ENCODE data around the gene TNFSF8. TPM values are rescaled to one million over a fixed set of nuclear protein-coding genes. Genes with fewer than 3 reads are reported as not detected.

Gene TNFSF8
- total and polyA plus RNA-seq, 9 of the 15 experiments (the other 6 are each of a cell fraction or from before 2014, with no cell fraction given) = 0.09 TPM; not detected in 8

- DNase-seq (ENCODE audit: extremely low read depth in 1 of 4, low spot score in 3 of 4) (no peak), ATAC-seq (no peak), FAIRE-seq (no peak)
- Histone ChIP-seq H3K4me2 (ENCODE audit: insufficient read depth, low read length) (no peak overlapping the region), H3K4me3 (no peak overlapping the region), H3K27me3 (ENCODE audit: control insufficient read depth in 2 of 2, insufficient read depth in 2 of 2, low read length in 2 of 2) (no peaks in the 10 kb centered on the region), H3K27ac (ENCODE audit: extremely low read depth, low read depth, low read length) (no peak overlapping the region), H3K9ac (ENCODE audit: insufficient read depth in 1 of 2, low read depth in 2 of 2, low read length in 2 of 2) (no peak overlapping the region), H3K9me1 (ENCODE audit: control insufficient read depth, insufficient read depth, low read length) (no peaks in the 10 kb centered on the region), H3K4me1 (replicated peaks in 1 of 2; ENCODE audit: control insufficient read depth in 2 of 2, insufficient read depth in 2 of 2, low read length in 2 of 2) (no peaks in the 10 kb centered on the region), H4K20me1 (replicated peaks; ENCODE audit: control insufficient read depth, insufficient read depth, low read length) (no peaks in the 10 kb centered on the region), H3K79me2 (ENCODE audit: control insufficient read depth, insufficient read depth, low read length) (no peaks in the 10 kb centered on the region), H2AFZ (ENCODE audit: low read depth, low read length) (no peak overlapping the region), H3K9me3 (replicated peaks; ENCODE audit: control insufficient read depth, insufficient read depth, low read depth, low read length) (no peaks in the 10 kb centered on the region), H3K36me3 (ENCODE audit: control insufficient read depth, insufficient read depth, low read length) (no peaks in the 10 kb centered on the region)
- TF ChIP-seq TRIM24 (IDR thresholded peaks at IDR 0.05) (no peak), POU5F1 (IDR thresholded peaks at IDR 0.05; ENCODE audit: borderline replicate concordance, low read depth, low read length, partially characterized antibody) (no peak), ZBTB8A (IDR thresholded peaks at IDR 0.05; ENCODE audit: partially characterized antibody) (no peak), EZH2 (IDR thresholded peaks at IDR 0.05; ENCODE audit: borderline replicate concordance, low read depth, low read length) (no peak), MXD1 (CRISPR knock-in tag; IDR thresholded peaks at IDR 0.05; ENCODE audit: borderline replicate concordance, poor library complexity, severe bottlenecking) (no peak), GTF3C2 (IDR thresholded peaks at IDR 0.05; ENCODE audit: borderline replicate concordance, extremely low read depth, insufficient read length) (no peak), HMGN3 (IDR thresholded peaks at IDR 0.05; ENCODE audit: borderline replicate concordance, extremely low read depth, insufficient read length, low read depth, low read length) (no peak), FOS (IDR thresholded peaks at IDR 0.05; ENCODE audit: extremely low read depth, insufficient read length) (no peak), ZNF384 (IDR thresholded peaks at IDR 0.05; ENCODE audit: low read depth, low read length) (no peak), GATAD2B (IDR thresholded peaks at IDR 0.05; ENCODE audit: borderline replicate concordance) (no peak)
- 0% methylated on average over 3 of the region's 3 CpGs for WGBS (ENCODE audit: insufficient coverage, low coverage, missing lambda C conversion rate)
- intact Hi-C loops (cut with micrococcal nuclease) = no loop called here
- CTCF ChIA-PET (ENCODE audit: low intra/inter-chr PET ratio) = no interaction called here
- POLR2A ChIA-PET = no interaction called here
- in situ Hi-C loops (cut with MboI) = no loop called here
- no TSS peak for BruUV-seq (replicated peaks)
Measured at GRCh38 chr9:114889802-114890224, 40.6 kb downstream of the TNFSF8 start.
